Measurements from ENCODE around the gene IRF7.

DNA sequence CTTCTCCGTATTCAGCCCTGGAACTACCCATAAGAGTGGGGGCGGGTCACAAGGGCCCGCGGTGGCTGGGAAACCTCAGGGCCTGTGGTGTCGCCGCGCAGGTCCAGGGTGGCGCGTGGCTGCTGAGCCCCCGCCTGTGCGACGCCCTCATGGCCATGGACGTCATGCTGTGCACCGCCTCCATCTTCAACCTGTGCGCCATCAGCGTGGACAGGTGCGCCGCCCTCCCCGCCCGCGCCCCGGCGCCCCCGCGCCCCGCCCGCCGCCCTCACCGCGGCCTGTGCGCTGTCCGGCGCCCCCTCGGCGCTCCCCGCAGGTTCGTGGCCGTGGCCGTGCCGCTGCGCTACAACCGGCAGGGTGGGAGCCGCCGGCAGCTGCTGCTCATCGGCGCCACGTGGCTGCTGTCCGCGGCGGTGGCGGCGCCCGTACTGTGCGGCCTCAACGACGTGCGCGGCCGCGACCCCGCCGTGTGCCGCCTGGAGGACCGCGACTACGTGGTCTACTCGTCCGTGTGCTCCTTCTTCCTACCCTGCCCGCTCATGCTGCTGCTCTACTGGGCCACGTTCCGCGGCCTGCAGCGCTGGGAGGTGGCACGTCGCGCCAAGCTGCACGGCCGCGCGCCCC, 23.7 kb upstream of the IRF7 start:
- TF ChIP-seq, protein P1, sequence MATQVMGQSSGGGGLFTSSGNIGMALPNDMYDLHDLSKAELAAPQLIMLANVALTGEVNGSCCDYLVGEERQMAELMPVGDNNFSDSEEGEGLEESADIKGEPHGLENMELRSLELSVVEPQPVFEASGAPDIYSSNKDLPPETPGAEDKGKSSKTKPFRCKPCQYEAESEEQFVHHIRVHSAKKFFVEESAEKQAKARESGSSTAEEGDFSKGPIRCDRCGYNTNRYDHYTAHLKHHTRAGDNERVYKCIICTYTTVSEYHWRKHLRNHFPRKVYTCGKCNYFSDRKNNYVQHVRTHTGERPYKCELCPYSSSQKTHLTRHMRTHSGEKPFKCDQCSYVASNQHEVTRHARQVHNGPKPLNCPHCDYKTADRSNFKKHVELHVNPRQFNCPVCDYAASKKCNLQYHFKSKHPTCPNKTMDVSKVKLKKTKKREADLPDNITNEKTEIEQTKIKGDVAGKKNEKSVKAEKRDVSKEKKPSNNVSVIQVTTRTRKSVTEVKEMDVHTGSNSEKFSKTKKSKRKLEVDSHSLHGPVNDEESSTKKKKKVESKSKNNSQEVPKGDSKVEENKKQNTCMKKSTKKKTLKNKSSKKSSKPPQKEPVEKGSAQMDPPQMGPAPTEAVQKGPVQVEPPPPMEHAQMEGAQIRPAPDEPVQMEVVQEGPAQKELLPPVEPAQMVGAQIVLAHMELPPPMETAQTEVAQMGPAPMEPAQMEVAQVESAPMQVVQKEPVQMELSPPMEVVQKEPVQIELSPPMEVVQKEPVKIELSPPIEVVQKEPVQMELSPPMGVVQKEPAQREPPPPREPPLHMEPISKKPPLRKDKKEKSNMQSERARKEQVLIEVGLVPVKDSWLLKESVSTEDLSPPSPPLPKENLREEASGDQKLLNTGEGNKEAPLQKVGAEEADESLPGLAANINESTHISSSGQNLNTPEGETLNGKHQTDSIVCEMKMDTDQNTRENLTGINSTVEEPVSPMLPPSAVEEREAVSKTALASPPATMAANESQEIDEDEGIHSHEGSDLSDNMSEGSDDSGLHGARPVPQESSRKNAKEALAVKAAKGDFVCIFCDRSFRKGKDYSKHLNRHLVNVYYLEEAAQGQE (IDR thresholded peaks at IDR 0.05), result no peak
- TF ChIP-seq, protein P2, sequence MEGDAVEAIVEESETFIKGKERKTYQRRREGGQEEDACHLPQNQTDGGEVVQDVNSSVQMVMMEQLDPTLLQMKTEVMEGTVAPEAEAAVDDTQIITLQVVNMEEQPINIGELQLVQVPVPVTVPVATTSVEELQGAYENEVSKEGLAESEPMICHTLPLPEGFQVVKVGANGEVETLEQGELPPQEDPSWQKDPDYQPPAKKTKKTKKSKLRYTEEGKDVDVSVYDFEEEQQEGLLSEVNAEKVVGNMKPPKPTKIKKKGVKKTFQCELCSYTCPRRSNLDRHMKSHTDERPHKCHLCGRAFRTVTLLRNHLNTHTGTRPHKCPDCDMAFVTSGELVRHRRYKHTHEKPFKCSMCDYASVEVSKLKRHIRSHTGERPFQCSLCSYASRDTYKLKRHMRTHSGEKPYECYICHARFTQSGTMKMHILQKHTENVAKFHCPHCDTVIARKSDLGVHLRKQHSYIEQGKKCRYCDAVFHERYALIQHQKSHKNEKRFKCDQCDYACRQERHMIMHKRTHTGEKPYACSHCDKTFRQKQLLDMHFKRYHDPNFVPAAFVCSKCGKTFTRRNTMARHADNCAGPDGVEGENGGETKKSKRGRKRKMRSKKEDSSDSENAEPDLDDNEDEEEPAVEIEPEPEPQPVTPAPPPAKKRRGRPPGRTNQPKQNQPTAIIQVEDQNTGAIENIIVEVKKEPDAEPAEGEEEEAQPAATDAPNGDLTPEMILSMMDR (IDR thresholded peaks at IDR 0.05; ENCODE audit: low read depth, low read length, missing input control), result no peak
- TF ChIP-seq, protein P3, sequence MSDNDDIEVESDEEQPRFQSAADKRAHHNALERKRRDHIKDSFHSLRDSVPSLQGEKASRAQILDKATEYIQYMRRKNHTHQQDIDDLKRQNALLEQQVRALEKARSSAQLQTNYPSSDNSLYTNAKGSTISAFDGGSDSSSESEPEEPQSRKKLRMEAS (IDR thresholded peaks at IDR 0.05), result no peak

Measured in liver (tissue), 2 donors.